Activated CD4-positive, alpha-beta T cell treated with anti-CD3 and anti-CD28 coated beads, Interleukin-2, amount 50 U/mL, for 4 hours (primary cell): ENCODE data around the gene PRKCE.
A peak's percentile ranks its signal among the peaks of the same experiment; 100 is the strongest.
"Not testable (repeated sequence)": the region's sequence is repeated elsewhere in the genome, so short reads cannot be mapped to it uniquely, and the experiment has no call there.

Source experiments
- DNase-seq, 2 experiments: peaks; one replicate each; pipeline ENCODE4 v3.0.0-alpha.2; 2020

The PRKCE gene

DNA sequence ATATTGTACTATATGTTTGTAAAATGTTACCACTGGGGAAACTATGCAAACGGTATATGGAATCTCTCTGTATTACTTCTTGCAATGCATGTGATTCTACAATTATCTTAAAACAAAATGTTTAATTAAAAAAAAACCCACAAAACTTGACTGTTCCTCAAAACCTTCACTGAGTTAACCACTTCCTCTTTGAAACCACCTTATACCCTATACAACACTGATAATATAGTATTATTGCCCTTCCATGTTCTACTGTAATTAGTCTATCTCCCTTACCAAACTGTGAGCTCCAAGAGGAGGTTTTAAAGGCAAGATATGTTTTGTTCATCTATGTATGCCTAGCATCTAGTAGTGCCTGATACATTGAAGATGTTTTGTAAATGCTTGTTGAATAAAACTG is 572.0 kb downstream of the PRKCE start:
- DNase-seq, result not testable (repeated sequence)

DNA sequence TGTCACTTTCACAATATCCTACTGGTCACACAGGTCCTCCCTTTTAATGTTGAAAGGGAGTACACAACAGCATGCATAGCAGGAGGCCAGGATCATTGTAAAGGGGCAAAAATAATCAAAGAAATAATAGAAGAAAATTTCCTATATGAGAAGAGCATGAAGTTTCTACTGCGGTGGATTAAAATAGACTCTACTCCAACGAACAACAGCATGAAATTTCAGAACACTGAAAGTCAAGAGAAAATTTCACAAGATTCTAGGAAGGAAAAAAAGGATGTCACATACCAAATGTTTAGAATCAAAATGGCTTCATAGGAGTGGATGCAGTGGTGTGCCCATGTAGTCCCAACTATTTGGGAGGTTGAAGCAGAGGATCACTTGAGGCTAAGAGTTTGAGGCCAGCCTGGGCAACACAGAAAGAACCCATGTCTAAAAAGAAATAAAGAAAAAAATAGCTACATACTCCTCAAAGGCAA is 573.7 kb downstream of the PRKCE start:
- no peak for DNase-seq

DNA sequence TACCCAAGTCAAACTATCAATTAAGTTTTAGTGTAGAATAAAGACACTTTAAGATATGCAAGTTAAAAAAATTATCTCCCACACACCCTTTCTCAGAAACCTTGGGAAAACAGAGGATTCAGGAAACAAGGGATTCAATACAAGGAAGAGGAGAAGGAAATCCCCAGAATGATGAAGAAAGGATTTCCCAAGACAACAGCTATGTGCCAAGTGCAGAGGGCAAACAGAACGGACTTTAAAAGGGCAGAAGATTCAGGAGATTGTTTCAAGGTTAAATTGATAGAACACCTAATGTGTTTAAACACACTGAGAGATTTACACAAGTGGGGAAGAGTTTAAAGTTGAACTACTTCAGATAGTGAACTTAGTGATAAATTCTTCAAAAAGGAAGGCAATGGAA is 574.3 kb downstream of the PRKCE start:
- no peak for DNase-seq

DNA sequence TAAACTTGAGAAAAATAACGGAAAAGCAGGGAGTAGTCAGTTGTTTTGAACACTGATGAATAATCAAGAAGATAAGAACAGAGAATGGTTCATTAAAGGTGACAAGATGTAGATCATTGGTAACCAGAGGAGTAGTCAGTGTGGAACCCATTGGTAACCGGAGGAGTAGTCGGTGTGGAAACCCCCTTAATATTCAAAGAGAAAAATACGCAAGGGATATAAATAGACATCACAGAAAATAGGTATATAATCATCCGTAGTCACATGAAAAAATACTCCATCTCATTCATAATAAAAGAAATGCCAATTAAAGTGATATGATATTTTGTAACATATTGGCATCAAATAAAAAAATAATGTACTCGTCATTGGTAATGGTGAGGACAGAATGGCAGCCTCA is 575.1 kb downstream of the PRKCE start:
- DNase-seq, result no peak

DNA sequence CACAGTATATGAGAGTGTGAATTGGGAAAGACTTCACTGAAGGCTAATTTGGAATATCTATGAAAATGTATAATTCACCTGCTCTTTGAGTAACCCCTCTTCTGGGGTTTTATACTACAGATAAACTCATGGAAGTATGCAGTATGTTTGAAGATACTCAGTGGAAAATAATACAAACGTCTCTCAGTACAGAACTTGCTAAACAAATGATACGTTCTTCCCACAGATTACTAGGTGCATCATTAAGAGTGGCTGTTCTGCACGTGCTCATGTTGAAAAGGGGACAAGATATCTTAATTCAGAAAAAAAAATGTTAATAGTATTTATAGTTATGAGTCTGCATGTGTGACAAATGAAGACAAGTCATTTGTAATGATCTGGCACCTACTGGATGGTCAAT is 575.5 kb downstream of the PRKCE start:
- no peak for DNase-seq

DNA sequence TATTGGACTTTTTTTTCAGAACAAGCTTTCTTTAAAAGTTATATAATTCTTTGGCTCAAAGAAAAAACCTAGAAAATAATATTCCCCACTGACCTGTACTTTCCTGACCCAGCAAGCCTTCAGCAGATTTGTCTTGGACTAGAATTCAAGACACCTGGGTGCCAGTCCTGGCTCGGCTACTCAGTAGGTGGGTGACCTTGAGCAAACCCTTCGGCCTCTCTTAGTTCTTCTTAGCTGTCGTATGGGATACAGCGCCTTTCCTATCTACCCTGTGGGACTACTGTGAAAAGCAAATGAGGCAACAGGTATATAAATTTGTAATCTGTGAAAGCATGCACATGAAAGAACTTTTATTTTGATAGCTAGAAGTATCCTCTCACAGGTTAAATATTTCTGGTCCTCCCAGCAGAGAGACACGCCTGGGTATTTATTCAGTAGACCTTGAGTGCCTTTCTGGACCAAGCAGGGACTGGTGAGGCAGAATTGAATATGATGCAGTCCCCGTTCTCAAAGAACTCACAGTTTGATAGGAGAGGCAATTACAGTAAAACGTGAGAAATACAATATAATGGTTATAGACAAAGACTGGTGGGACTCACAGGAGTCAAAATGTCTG is 576.3 kb downstream of the PRKCE start:
- no peak for DNase-seq

DNA sequence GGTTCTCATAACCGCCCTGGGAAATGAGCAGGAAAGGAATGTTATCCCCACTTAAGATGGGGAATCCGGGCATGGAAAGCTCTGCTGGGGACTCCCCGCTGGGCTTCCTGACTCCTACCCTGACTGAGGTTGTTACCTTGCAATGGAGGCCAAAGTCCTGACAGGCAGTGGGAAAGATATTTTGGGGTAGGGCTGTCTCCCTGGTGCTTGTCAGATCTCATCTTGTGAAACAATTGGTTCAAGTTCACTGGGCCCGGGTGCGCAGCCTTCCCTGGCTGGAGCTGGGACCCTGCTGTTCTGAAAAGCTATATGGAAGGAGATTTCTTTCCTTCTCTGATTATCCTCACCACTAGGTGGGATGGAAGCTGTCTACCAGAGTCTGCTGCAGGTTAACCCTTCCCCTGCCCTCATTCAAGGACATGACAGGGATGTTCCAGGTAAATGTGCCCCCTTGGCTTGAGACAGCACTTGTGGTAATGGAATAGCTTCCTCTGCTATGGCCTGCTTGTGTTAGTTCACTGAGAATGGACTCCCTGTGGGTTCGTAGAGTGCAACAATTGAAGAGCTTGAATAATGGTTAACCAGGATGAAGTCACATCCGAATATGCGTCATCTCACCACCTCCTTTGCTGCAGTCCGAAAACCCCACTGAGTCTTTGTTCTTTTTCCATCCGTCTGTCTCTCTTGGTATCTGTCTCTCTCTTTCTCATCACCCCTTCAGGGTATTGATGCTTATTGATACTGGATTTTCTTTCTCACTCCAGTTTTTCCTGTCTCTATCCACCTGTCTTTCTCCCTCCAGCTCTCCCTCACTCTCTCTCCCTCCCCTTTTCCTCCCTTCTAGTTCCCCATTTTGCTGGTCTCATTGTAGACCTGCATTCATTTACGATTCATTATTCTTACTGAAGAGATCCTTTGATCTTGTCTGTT is 577.9 kb downstream of the PRKCE start:
- peak in 1 of 2 experiments; percentile 9 for DNase-seq

DNA sequence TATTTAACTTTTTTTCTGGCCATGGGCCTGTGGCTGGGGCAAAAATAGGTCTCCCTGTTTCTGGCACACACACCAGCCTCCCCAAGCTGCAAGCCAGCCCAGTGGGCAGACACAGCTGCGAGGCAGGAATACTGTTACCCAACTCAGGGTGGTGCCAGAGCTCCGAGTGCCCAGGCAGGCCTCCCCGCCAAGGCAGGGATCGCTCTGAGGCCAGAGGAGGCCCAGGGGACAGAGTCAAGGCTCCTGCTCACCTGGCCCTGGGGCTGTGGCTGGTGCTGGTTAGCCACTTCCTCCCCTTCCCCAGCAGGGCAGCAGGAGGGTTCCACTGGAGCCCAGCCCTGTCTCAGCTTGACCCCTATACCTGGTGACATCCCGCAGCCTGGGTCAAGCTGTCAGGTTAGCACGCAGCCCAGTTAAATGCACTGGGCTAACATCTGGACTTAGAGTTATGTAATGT is 578.7 kb downstream of the PRKCE start:
- DNase-seq, result no peak

DNA sequence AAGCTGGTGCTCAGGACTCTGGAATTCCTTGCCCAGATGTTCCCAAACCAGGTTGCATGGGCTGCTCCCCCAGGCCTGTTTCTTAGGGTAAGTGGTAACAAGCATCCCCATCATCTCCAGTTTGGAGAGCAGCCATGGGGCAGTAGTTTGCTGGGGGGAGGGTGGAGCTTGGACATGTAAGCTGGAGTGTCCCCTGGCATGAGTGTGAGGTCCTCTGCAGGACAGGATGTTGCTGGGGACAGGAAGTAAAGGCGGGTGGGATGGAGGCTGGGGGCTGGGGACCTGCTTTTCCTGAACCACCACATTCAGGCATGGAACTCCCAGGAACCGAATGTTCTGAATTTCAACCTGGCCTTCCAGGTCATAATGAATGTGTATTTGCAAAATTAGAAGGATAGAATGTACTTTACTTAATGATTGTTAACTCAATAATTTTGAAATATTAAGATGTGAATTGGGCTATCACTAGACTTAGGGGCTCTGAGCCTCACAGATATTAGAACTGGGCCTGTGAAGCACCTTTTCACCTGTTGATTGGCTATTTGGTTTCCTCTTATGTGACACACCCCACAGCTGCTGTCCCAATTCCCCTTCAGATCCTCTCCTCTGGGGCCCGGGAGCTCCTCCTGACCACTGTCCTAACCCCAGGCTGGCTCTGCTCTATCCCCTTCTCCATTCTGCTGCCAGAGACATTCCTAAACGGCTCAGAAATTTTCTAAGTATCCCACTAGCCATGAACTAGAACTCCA is 579.4 kb downstream of the PRKCE start:
- no peak for DNase-seq

DNA sequence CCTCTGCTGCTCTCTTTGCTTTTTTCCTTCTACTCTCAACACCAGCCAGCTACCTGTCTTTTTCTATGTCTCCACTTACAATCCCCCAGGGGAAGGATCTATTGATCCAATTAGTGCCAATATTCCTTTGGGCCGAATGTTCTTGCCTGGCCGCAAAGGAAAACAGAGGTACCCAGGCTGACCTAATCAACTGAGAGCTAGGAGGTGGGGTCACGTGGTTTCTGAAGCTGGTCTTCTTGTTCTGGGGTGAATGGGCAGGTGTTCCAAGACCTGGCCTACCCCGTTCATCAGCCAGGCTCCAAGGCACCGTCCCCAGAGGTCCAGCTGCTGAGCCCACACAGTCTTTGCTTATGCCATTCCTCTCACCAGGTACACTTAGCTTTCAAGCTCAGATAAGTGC is 580.2 kb downstream of the PRKCE start:
- DNase-seq, result no peak

DNA sequence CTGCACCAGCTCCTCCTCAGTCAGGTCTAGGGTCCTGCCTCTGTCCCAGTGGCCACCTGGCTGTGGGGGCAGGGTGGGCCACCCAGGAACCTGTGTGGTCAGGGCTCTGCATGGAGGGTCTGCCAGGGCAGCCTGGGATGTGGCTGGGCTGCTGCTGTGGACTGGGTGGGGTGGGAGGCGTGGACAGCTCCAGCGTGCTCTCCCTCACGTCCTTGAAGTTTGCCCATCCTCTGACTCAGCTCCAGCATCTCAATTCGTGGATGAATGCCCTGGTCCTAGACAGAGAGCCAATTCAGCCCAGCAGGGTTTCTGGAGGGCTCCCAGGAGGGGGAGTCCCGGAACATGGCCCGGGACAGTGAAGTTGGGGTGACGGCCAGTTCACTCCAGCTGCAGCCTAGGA is 581.4 kb downstream of the PRKCE start:
- no peak for DNase-seq

DNA sequence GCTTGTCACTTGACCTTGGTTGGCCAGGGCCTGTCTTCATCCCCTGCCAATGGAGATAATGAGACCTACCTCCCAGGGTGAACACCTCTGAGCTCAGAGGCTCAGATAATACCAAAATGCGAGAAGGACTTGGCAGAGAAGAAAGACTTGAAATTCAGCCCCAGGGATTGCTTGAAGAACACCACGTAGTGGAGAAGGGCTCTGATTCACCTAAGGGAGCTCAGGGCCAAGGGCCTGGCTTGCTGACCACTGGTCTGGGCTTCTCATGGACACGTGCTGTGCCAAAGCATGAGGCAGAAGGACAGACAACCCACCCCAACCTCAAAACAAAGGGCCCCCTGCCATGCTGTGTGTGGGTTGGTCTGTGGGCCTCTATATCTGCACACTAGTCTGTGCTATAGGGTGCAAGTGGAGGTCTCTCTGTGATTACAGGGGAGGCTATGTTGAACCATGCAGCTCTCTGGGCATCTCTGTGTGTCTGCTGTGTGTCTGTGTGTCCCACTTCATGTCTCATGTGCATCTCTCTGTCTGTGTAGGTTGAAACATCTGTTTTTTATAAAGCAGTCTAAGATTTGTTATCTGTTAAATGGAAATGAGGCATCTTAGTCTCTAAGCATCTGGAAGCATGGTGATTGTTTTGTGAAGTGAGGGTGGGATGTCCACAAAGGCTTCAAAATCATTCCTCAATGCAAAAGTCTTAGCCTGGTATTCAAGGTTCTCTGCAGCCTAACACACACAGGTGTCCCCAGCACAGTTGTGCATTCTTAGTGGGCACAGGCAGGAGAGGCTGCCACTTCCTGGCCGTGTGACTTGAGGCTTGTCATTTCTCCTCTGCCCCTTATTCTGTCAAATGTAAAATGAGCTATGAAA is 584.8 kb downstream of the PRKCE start:
- DNase-seq, result no peak

DNA sequence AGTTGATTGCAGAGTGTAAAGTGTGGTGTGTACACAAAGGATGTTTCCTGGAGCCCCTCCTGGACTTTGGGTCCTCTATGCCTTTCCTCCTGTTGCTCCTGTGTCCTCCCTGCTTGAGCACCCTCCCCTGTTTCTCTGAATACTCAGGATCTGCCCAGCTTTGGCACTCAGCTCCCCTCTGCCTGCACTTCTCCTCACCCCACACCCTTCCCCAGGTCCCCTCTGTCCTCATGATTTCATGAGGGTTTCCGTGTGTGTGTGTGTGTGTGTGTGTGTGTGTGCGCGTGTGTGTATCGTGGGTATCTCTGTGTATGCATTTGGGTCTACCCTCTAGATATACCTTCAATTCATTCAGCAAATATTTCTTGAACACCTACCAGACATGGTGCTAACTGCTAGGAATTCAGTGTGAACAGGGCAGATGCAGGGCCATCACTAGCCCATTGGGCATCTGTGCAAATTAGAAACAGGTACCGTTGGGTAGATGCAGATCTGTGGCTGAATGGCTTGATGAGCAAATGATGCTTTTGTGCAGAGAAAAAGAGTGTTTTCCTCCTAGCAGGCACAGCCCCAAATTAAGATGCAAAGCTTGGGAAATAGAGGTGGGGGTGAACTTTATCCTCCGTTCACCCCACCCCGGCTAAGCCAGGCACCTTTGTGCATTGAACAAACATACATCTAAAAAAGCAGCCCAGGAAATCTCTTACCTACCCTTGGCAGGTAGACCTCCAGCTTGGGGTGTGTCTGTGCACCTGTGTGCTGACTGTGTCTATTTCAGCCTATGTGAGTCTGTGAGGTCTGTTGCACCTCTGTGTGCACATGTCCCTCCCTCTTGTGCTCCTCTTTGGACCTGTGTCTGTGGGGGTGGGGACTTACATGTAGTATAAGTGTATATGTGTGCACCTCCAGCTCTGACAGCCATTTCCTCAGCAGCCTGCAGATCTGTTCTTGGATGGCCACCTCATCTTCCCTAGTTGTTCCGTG is 585.7 kb downstream of the PRKCE start:
- DNase-seq, result no peak
